ENCODE measurements around the gene TMEM150B. TPM values are rescaled to one million over a fixed set of nuclear protein-coding genes. Genes with fewer than 3 reads are reported as not detected.

The TMEM150B gene
- total and polyA plus RNA-seq, 9 of the 15 experiments (the other 6 are each of a cell fraction or from before 2014, with no cell fraction given) = 0.47 to 1.3 (median 0.74) TPM; not detected in 2

GRCh38 chr19:55284405-55285058 lies 40.6 kb downstream of the TMEM150B start (continued):
- TF ChIP-seq ZNF592 (IDR thresholded peaks at IDR 0.05) (no peak), CBX5 (IDR thresholded peaks at IDR 0.05; ENCODE audit: borderline replicate concordance, low read depth) (no peak), SMAD3 (CRISPR knock-in tag; conservative IDR thresholded peaks at IDR 0.05) (no peak), SIRT6 (IDR thresholded peaks at IDR 0.05; ENCODE audit: low read depth, low read length) (no peak)
- TF ChIP-seq, protein P1, sequence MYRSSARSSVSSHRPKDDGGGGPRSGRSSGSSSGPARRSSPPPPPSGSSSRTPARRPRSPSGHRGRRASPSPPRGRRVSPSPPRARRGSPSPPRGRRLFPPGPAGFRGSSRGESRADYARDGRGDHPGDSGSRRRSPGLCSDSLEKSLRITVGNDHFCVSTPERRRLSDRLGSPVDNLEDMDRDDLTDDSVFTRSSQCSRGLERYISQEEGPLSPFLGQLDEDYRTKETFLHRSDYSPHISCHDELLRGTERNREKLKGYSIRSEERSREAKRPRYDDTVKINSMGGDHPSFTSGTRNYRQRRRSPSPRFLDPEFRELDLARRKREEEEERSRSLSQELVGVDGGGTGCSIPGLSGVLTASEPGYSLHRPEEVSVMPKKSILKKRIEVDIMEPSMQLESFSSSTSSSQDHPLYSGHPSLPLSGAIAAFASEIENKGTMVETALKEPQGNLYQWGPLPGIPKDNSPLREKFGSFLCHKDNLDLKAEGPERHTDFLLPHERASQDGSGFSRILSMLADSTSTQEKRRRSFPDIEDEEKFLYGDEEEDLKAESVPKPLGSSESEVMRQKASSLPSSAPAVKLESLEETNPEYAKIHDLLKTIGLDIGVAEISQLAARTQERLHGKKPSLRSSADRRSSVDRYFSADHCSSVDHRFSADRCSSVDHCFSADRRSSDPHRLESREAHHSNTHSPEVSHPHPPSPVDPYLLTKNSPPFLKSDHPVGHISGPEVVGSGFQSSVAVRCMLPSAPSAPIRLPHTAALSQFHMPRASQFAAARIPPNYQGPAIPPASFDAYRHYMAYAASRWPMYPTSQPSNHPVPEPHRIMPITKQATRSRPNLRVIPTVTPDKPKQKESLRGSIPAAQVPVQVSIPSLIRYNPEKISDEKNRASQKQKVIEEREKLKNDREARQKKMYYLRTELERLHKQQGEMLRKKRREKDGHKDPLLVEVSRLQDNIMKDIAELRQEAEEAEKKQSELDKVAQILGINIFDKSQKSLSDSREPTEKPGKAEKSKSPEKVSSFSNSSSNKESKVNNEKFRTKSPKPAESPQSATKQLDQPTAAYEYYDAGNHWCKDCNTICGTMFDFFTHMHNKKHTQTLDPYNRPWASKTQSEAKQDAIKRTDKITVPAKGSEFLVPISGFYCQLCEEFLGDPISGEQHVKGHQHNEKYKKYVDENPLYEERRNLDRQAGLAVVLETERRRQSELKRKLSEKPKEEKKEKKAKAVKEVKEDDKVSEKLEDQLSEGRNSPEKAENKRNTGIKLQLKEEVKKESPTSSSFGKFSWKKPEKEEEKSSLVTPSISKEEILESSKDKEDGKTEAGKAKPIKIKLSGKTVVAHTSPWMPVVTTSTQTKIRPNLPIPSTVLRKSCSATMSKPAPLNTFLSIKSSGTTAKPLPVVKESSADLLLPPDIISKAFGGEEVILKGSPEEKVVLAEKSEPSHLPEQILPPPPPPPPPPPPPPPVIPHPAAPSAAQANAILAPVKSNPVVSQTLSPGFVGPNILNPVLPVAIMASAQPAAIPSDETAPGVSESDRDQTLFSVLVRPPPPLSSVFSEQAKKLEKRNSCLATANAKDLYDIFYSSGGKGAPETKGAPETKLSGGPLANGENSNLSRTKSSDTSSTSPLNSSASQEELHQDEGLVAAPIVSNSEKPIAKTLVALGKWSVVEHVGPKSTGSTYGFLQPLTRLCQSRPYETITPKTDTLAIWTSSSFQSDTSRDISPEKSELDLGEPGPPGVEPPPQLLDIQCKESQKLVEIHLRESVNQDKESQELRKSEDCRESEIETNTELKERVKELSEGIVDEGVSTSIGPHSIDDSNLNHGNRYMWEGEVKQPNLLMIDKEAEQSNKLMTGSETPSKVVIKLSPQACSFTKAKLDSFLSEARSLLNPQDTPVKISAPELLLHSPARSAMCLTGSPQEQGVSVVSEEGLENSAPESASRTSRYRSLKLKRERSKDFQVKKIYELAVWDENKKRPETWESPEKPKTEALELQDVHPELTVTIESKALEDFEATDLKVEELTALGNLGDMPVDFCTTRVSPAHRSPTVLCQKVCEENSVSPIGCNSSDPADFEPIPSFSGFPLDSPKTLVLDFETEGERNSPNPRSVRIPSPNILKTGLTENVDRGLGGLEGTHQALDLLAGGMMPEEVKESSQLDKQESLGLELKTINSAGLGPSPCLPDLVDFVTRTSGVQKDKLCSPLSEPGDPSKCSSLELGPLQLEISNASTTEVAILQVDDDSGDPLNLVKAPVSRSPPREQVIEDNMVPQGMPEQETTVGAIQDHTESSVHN (IDR thresholded peaks at IDR 0.05; ENCODE audit: borderline replicate concordance in 1 of 2, low read depth in 1 of 2) = no peak

Measured in K562 (cell line).